SK-N-SH treated with all-trans-retinoic acid at 6 μM for 48 hours (cell line): ENCODE results near the gene ABCA1.

Experiments
- ATAC-seq: fragments of 200-7000 bp; cut with Tn5 transposase; 3 replicates; pipeline ENCODE4 v1.9.1; 2020; ENCODE audit warnings: mild to moderate bottlenecking, moderate library complexity
- ARNTL ChIP-seq: fragments of 450-650 bp; formaldehyde crosslinking; IDR thresholded peaks from 2 replicates; pipeline ENCODE4 v1.5.0; 2020; ENCODE audit warnings: low read depth, mild to moderate bottlenecking, moderate library complexity, borderline replicate concordance
- BACH2 ChIP-seq: fragments of 250-450 bp; sonication (Bioruptor Pico); IDR thresholded peaks from 2 replicates; pipeline ENCODE4 v1.9.0; 2021; ENCODE audit warnings: mild to moderate bottlenecking, borderline replicate concordance
- CREB5 ChIP-seq: fragments of 250-450 bp; sonication (Bioruptor Pico); IDR thresholded peaks from 2 replicates; pipeline ENCODE4 v1.5.1; 2020; ENCODE audit warnings: low read depth, mild to moderate bottlenecking, moderate library complexity
- CSDC2 ChIP-seq: fragments of 250-450 bp; sonication (Bioruptor Pico); IDR thresholded peaks from 2 replicates; pipeline ENCODE4 v1.5.0; 2020; ENCODE audit warnings: mild to moderate bottlenecking, moderate library complexity
- ESRRG ChIP-seq: fragments of 250-450 bp; sonication (Bioruptor Pico); IDR thresholded peaks from 2 replicates; pipeline ENCODE4 v1.6.1; 2021; ENCODE audit warnings: mild to moderate bottlenecking
- GLIS3 ChIP-seq: fragments of 250-450 bp; sonication (Bioruptor Pico); IDR thresholded peaks from 2 replicates; pipeline ENCODE4 v1.5.0; 2020; ENCODE audit warnings: mild to moderate bottlenecking, moderate library complexity
- ISL1 ChIP-seq: fragments of 250-450 bp; sonication (Bioruptor Pico); IDR thresholded peaks from 2 replicates; pipeline ENCODE4 v2.1.2; 2022; ENCODE audit warnings: mild to moderate bottlenecking, moderate library complexity
- OSR1 ChIP-seq: fragments of 250-450 bp; sonication (Bioruptor Pico); IDR thresholded peaks from 2 replicates; pipeline ENCODE4 v1.8.0; 2022; ENCODE audit warnings: moderate library complexity, mild to moderate bottlenecking, inconsistent platforms
- PPARA ChIP-seq: fragments of 250-450 bp; sonication (Bioruptor Pico); IDR thresholded peaks from 2 replicates; pipeline ENCODE4 v1.5.0; 2020; ENCODE audit warnings: mild to moderate bottlenecking, borderline replicate concordance
- RARB ChIP-seq: fragments of 250-450 bp; sonication (Bioruptor Pico); IDR thresholded peaks from 2 replicates; pipeline ENCODE4 v1.8.0; 2021; ENCODE audit warnings: mild to moderate bottlenecking, moderate library complexity
- SNAI2 ChIP-seq: fragments of 250-450 bp; sonication (Bioruptor Pico); IDR thresholded peaks from 2 replicates; pipeline ENCODE4 v1.5.0; 2020; ENCODE audit warnings: mild to moderate bottlenecking, moderate library complexity
- TCF4 ChIP-seq: fragments of 250-450 bp; sonication (Bioruptor Pico); IDR thresholded peaks from 2 replicates; pipeline ENCODE4 v1.8.0; 2021; ENCODE audit warnings: mild to moderate bottlenecking, moderate library complexity, borderline replicate concordance
- TOX ChIP-seq: fragments of 250-450 bp; sonication (Bioruptor Pico); IDR thresholded peaks from 2 replicates; pipeline ENCODE4 v1.8.0; 2021; ENCODE audit warnings: mild to moderate bottlenecking, moderate library complexity, borderline replicate concordance
- TSHZ2 ChIP-seq: fragments of 250-450 bp; sonication (Bioruptor Pico); IDR thresholded peaks from 2 replicates; pipeline ENCODE4 v1.5.0; 2020; ENCODE audit warnings: mild to moderate bottlenecking, moderate library complexity
- ZC3H10 ChIP-seq: fragments of 250-450 bp; sonication (Bioruptor Pico); IDR thresholded peaks from 2 replicates; pipeline ENCODE4 v1.5.1; 2021; ENCODE audit warnings: mild to moderate bottlenecking, moderate library complexity
- ZFP3 ChIP-seq: fragments of 250-450 bp; sonication (Bioruptor Pico); IDR thresholded peaks from 2 replicates; pipeline ENCODE4 v1.5.0; 2020; ENCODE audit warnings: mild to moderate bottlenecking, moderate library complexity
- ZFP30 ChIP-seq: fragments of 450-650 bp; formaldehyde crosslinking; IDR thresholded peaks from 2 replicates; pipeline ENCODE4 v1.5.0; 2022; ENCODE audit warnings: mild to moderate bottlenecking, moderate library complexity
- ZNF565 ChIP-seq: fragments of 450-650 bp; formaldehyde crosslinking; conservative IDR thresholded peaks from 2 replicates; pipeline ENCODE4 v1.5.0; 2020; ENCODE audit warnings: low read depth, mild to moderate bottlenecking, moderate library complexity
- ZNF70 ChIP-seq: fragments of 450-650 bp; formaldehyde crosslinking; IDR thresholded peaks from 2 replicates; pipeline ENCODE4 v1.5.0; 2020; ENCODE audit warnings: mild to moderate bottlenecking, moderate library complexity
- ZNF8 ChIP-seq: fragments of 450-650 bp; formaldehyde crosslinking; IDR thresholded peaks from 2 replicates; pipeline ENCODE4 v1.5.0; 2020; ENCODE audit warnings: mild to moderate bottlenecking, moderate library complexity
- TF ChIP-seq, protein P1 (sequence below): fragments of 250-450 bp; sonication (Bioruptor Pico); IDR thresholded peaks from 2 replicates; pipeline ENCODE4 v1.8.0; 2021; ENCODE audit warnings: low read depth, mild to moderate bottlenecking, moderate library complexity, borderline replicate concordance

ABCA1 gene

DNA sequence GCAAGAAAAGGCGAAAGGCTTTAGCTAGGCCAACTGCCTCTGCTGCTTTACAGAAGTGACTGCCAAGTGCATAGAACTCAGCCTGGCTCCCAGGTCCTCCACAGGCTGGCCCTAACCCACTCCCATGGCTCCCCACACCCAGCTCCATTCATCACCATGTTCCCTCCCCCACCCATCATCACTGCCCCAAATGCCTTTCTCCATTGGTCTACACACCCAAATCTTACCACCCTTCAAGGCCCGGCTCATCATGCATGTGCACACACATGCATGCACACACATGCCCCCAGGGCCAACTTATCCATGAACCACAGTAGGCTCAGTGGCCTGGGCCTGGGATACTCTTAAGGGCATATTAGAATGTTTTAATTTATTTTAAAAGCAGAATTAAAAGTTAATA is 44.8 kb downstream of the ABCA1 start:
- TF ChIP-seq CSDC2 (CRISPR knock-in tag), result no peak
- TF ChIP-seq CREB5 (CRISPR knock-in tag), result no peak
- TF ChIP-seq BACH2 (CRISPR knock-in tag), result no peak
- no peak for TF ChIP-seq GLIS3 (CRISPR knock-in tag)
- TF ChIP-seq TSHZ2 (CRISPR knock-in tag), result no peak
- TF ChIP-seq ZC3H10 (CRISPR knock-in tag), result no peak
- ATAC-seq, result no peak

- peak; percentile 58; the same call in 2 of the 3 replicates for ATAC-seq
- TF ChIP-seq BACH2 (CRISPR knock-in tag) (no peak), GLIS3 (CRISPR knock-in tag) (no peak), TOX (CRISPR knock-in tag) (no peak), ESRRG (CRISPR knock-in tag) (no peak), ZNF70 (CRISPR knock-in tag) (no peak), ZFP3 (no peak), SNAI2 (CRISPR knock-in tag) (no peak), ZNF565 (CRISPR knock-in tag) (no peak), ZNF8 (CRISPR knock-in tag) (no peak), ARNTL (CRISPR knock-in tag) (no peak), CREB5 (CRISPR knock-in tag) (no peak), ZFP30 (CRISPR knock-in tag) (no peak), TCF4 (CRISPR knock-in tag) (no peak)
- TF ChIP-seq, all 23 proteins: peak for 0
Observed at GRCh38 chr9:104882566-104882965, 45.4 kb downstream of the ABCA1 start.

- TF ChIP-seq ARNTL (CRISPR knock-in tag), result no peak
- 0 out of 2 replicates have a peak, but pooled peaks have one; percentile 11 for TF ChIP-seq ISL1 (CRISPR knock-in tag)
- TF ChIP-seq ZFP3, result no peak
- no peak for TF ChIP-seq ZNF565 (CRISPR knock-in tag)
- peak; percentile 65; the same call in 2 of the 3 replicates for ATAC-seq
Observed at GRCh38 chr9:104882086-104882485, 45.9 kb downstream of the ABCA1 start.

- ATAC-seq, result peak; percentile 76
- TF ChIP-seq GLIS3 (CRISPR knock-in tag) (no peak), TOX (CRISPR knock-in tag) (no peak; the same call in 1 of the 2 replicates), PPARA (CRISPR knock-in tag) (no peak), BACH2 (CRISPR knock-in tag) (no peak), ZFP3 (no peak), RARB (CRISPR knock-in tag) (no peak), ZC3H10 (CRISPR knock-in tag) (no peak), OSR1 (no peak), TCF4 (CRISPR knock-in tag) (no peak), TSHZ2 (CRISPR knock-in tag) (no peak), ESRRG (CRISPR knock-in tag) (no peak), ISL1 (CRISPR knock-in tag) (no peak), ZNF565 (CRISPR knock-in tag) (no peak)
- TF ChIP-seq, protein P1, sequence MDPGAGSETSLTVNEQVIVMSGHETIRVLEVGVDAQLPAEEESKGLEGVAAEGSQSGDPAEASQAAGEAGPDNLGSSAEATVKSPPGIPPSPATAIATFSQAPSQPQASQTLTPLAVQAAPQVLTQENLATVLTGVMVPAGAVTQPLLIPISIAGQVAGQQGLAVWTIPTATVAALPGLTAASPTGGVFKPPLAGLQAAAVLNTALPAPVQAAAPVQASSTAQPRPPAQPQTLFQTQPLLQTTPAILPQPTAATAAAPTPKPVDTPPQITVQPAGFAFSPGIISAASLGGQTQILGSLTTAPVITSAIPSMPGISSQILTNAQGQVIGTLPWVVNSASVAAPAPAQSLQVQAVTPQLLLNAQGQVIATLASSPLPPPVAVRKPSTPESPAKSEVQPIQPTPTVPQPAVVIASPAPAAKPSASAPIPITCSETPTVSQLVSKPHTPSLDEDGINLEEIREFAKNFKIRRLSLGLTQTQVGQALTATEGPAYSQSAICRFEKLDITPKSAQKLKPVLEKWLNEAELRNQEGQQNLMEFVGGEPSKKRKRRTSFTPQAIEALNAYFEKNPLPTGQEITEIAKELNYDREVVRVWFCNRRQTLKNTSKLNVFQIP (CRISPR knock-in tag), result no peak
Observed at GRCh38 chr9:104879555-104880309, 48.2 kb downstream of the ABCA1 start.
